Large intestine (tissue), 3 donors: ENCODE results near the gene GCC2. TPM values are rescaled to one million over a fixed set of nuclear protein-coding genes. Genes with fewer than 3 reads are reported as not detected.
A peak's percentile ranks its signal among the peaks of the same experiment; 100 is the strongest.
"Not testable (repeated sequence)": the region's sequence is repeated elsewhere in the genome, so short reads cannot be mapped to it uniquely, and the experiment has no call there.

Experiments used
- DNase-seq, 2 donors: peaks; one replicate each; pipeline versions ENCODE4 v3.0.0 to v3.0.0-alpha.2; 2013
- H3K27ac ChIP-seq: one replicate; pipeline ENCODE4 v1.5.1; 2013; ENCODE audit warnings: low read length
- H3K27me3 ChIP-seq: 2 replicates; pipeline ENCODE4 v1.6.1; 2013; ENCODE audit warnings: low read length; ENCODE audit not compliant: control insufficient read depth, insufficient read depth
- H3K36me3 ChIP-seq: 2 replicates; pipeline ENCODE4 v1.6.1; 2013; ENCODE audit warnings: low read length; ENCODE audit not compliant: control insufficient read depth, insufficient read depth
- H3K4me1 ChIP-seq: one replicate; pipeline ENCODE4 v1.6.1; 2013; ENCODE audit warnings: low read length; ENCODE audit not compliant: control insufficient read depth, insufficient read depth
- H3K4me3 ChIP-seq: one replicate; pipeline ENCODE4 v1.5.1; 2013; ENCODE audit warnings: low read length
- H3K9me3 ChIP-seq: one replicate; pipeline ENCODE4 v1.6.1; 2013; ENCODE audit warnings: mild to moderate bottlenecking, low read depth, low read length, moderate library complexity; ENCODE audit not compliant: control insufficient read depth
- WGBS: methylation state at CpG from one replicate; pipeline ENCODE4 v1.1.5; 2013; ENCODE audit warnings: low lambda C conversion rate; ENCODE audit not compliant: insufficient coverage; 5-methylcytosine and 5-hydroxymethylcytosine counted together
- polyA plus RNA-seq: library from polyadenylated mRNA; unstranded; fragments of 120-200 nt; gene quantifications from one replicate; pipeline ENCODE4 v1.2.1, GENCODE V29; 2013

GCC2 gene
- polyA plus RNA-seq, 1 donor = 95.7 TPM

DNA sequence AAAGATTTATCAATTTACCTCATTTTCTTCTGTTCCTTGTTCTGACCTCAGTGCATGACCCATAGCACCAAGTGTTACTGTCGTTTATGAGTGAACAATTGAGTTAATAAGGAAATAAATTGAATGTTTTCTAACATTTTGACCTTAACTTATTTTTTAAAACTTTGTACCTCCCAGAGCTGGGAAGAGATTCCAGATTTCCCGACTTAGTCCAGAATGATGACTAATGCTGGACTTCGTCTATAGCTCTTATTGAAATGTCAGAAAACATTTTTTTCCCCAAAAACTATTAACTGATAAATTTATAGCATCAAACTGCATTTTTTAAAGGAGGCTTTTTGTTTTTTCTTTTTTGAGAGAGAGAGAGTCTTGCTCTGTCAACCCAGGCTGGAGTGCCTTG is 63.4 kb downstream of the GCC2 start:
- no CpG with 5 or more reads among the region's 3 CpGs for WGBS
- not testable (repeated sequence) for H3K9me3 ChIP-seq, H3K36me3 ChIP-seq, H3K4me1 ChIP-seq, H3K27me3 ChIP-seq, DNase-seq, H3K27ac ChIP-seq, H3K4me3 ChIP-seq

- peaks cover 11% of the 10 kb centered on the region for H3K9me3 ChIP-seq
- not testable (repeated sequence) for H3K36me3 ChIP-seq
- no CpG with 5 or more reads among the region's 2 CpGs for WGBS
Observed at GRCh38 chr2:108514478-108514877, 65.5 kb downstream of the GCC2 start.

GRCh38 chr2:108524688-108525087 is 75.7 kb downstream of the GCC2 start:
- H3K4me1 ChIP-seq, DNase-seq, H3K4me3 ChIP-seq, H3K36me3 ChIP-seq, H3K27ac ChIP-seq, H3K9me3 ChIP-seq, H3K27me3 ChIP-seq: not testable (repeated sequence)
- WGBS = no CpG with 5 or more reads among the region's 6 CpGs

More at GRCh38 chr2:108514478-108514877, 65.5 kb downstream of the GCC2 start:
- not testable (repeated sequence) for H3K27me3 ChIP-seq, H3K4me3 ChIP-seq, DNase-seq, H3K27ac ChIP-seq, H3K4me1 ChIP-seq

GRCh38 chr2:108525258-108525657 is 76.3 kb downstream of the GCC2 start:
- H3K27ac ChIP-seq, H3K36me3 ChIP-seq, H3K27me3 ChIP-seq, H3K9me3 ChIP-seq, H3K4me1 ChIP-seq, H3K4me3 ChIP-seq, DNase-seq: not testable (repeated sequence)

GRCh38 chr2:108531674-108532055 is 82.7 kb downstream of the GCC2 start:
- no CpG with 5 or more reads among the region's 5 CpGs for WGBS
- no peaks in the 10 kb centered on the region for H3K36me3 ChIP-seq
- peaks cover 11% of the 10 kb centered on the region for H3K4me1 ChIP-seq
- peaks cover 3% of the 10 kb centered on the region for H3K9me3 ChIP-seq
- no peak overlapping the region for H3K27ac ChIP-seq
- H3K4me3 ChIP-seq = no peak overlapping the region
- no peaks in the 10 kb centered on the region for H3K27me3 ChIP-seq
- DNase-seq = no peak

GRCh38 chr2:108533832-108534583 is 85.0 kb downstream of the GCC2 start, which contains the start of gene LIMS1:
TSS of gene LIMS1 (plus strand) at chr2:108534470. CDS start at chr2:108534563, 93 bp downstream.
- H3K4me1 ChIP-seq = peaks cover 13% of the 10 kb centered on the region
- peak within 1 kb of the TSS; percentile 99 for H3K27ac ChIP-seq
- H3K9me3 ChIP-seq = peaks cover 3% of the 10 kb centered on the region
- peak; percentile 76 to 94 for DNase-seq
- no CpG with 5 or more reads among the region's 87 CpGs for WGBS
- H3K4me3 ChIP-seq = peak within 1 kb of the TSS; percentile 94
- no peaks in the 10 kb centered on the region for H3K27me3 ChIP-seq
- H3K36me3 ChIP-seq = no peaks in the 10 kb centered on the region

GRCh38 chr2:108534584-108535356 is 85.8 kb downstream of the GCC2 start:
- peak; percentile 35 to 74 for DNase-seq
- Histone ChIP-seq H3K4me3 (peak overlapping the region; percentile 76), H3K27me3 (no peaks in the 10 kb centered on the region), H3K27ac (peak overlapping the region; percentile 84), H3K4me1 (peaks cover 13% of the 10 kb centered on the region), H3K36me3 (no peaks in the 10 kb centered on the region), H3K9me3 (peaks cover 3% of the 10 kb centered on the region)
- WGBS = no CpG with 5 or more reads among the region's 57 CpGs

DNA sequence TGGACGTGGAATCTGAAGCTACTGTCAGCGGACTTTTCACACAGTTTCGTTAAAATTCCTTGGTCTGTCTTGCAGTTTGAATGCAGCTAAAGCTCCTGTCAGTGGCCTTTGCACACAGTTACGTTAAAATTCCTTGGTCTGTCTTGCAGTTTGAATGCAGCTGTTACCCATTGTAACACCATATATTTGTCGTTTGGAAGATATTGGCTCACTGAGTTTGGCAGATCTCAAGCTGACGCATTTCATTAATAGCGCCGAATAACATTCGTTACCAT is 86.3 kb downstream of the GCC2 start:
- DNase-seq = no peak
- Histone ChIP-seq H3K27ac (peak overlapping the region; percentile 84), H3K27me3 (no peaks in the 10 kb centered on the region), H3K36me3 (no peaks in the 10 kb centered on the region), H3K4me1 (peaks cover 13% of the 10 kb centered on the region), H3K9me3 (peaks cover 3% of the 10 kb centered on the region), H3K4me3 (peak overlapping the region; percentile 76)
- 24% methylated on average over 5 of the region's 9 CpGs for WGBS

- Histone ChIP-seq H3K4me3 (no peak overlapping the region), H3K27ac (no peak overlapping the region)
Observed at GRCh38 chr2:108536133-108536780, 87.3 kb downstream of the GCC2 start.

GRCh38 chr2:108536911-108537310 is 87.9 kb downstream of the GCC2 start:
- H3K36me3 ChIP-seq = no peaks in the 10 kb centered on the region
- peaks cover 27% of the 10 kb centered on the region for H3K4me1 ChIP-seq
- DNase-seq = no peak
- WGBS = 83% methylated on average over 2 of the region's 5 CpGs
- peaks cover 3% of the 10 kb centered on the region for H3K9me3 ChIP-seq
- H3K4me3 ChIP-seq = no peak overlapping the region
- no peak overlapping the region for H3K27ac ChIP-seq
- H3K27me3 ChIP-seq = no peaks in the 10 kb centered on the region

More at GRCh38 chr2:108536133-108536780, 87.3 kb downstream of the GCC2 start:
- Histone ChIP-seq H3K36me3 (no peaks in the 10 kb centered on the region), H3K4me1 (peaks cover 22% of the 10 kb centered on the region), H3K27me3 (no peaks in the 10 kb centered on the region), H3K9me3 (peaks cover 3% of the 10 kb centered on the region)
- no peak for DNase-seq
- 90% methylated on average over 2 of the region's 7 CpGs for WGBS
